ENCODE measurements around the gene L3MBTL3. TPM values are rescaled to one million over a fixed set of nuclear protein-coding genes. Genes with fewer than 3 reads are reported as not detected.
"Not testable (repeated sequence)": the region's sequence is repeated elsewhere in the genome, so short reads cannot be mapped to it uniquely, and the experiment has no call there.

Gene L3MBTL3
- polyA plus RNA-seq, 1 donor: 21.4 TPM

GRCh38 chr6:130070792-130071191 lies 52.4 kb downstream of the L3MBTL3 start:
- DNase-seq: no peak

- DNase-seq: no peak
Measured at GRCh38 chr6:130075879-130076460, 57.6 kb downstream of the L3MBTL3 start.

- DNase-seq: peak; percentile 3
Measured at GRCh38 chr6:130076512-130076911, 58.1 kb downstream of the L3MBTL3 start.

GRCh38 chr6:130090796-130091195 lies 72.4 kb downstream of the L3MBTL3 start:
- DNase-seq: no peak

- DNase-seq: no peak
Measured at GRCh38 chr6:130093546-130093945, 75.2 kb downstream of the L3MBTL3 start.

- DNase-seq: no peak
Measured at GRCh38 chr6:130098317-130098716, 79.9 kb downstream of the L3MBTL3 start.

- DNase-seq: no peak
Measured at GRCh38 chr6:130099119-130099518, 80.7 kb downstream of the L3MBTL3 start.

GRCh38 chr6:130105996-130106704 lies 87.8 kb downstream of the L3MBTL3 start:
- no peak for DNase-seq

- no peak for DNase-seq
Measured at GRCh38 chr6:130107710-130108109, 89.3 kb downstream of the L3MBTL3 start.

GRCh38 chr6:130111031-130111430 lies 92.7 kb downstream of the L3MBTL3 start:
- no peak for DNase-seq

- no peak for DNase-seq
Measured at GRCh38 chr6:130113201-130113710, 94.9 kb downstream of the L3MBTL3 start.

- DNase-seq: no peak
Measured at GRCh38 chr6:130115036-130115435, 96.7 kb downstream of the L3MBTL3 start.

- no peak for DNase-seq
Measured at GRCh38 chr6:130116273-130116672, 97.9 kb downstream of the L3MBTL3 start.

GRCh38 chr6:130117187-130117701 lies 98.9 kb downstream of the L3MBTL3 start:
- not testable (repeated sequence) for DNase-seq

- DNase-seq: peak; percentile 14
Measured at GRCh38 chr6:130118236-130118635, 99.9 kb downstream of the L3MBTL3 start.

GRCh38 chr6:130119211-130119610 lies 100.8 kb downstream of the L3MBTL3 start:
- DNase-seq: no peak

- no peak for DNase-seq
Measured at GRCh38 chr6:130120731-130121130, 102.3 kb downstream of the L3MBTL3 start.

- DNase-seq: no peak
Measured at GRCh38 chr6:130122243-130122642, 103.9 kb downstream of the L3MBTL3 start.

GRCh38 chr6:130127195-130127594 lies 108.8 kb downstream of the L3MBTL3 start:
- no peak for DNase-seq

GRCh38 chr6:130128326-130128725 lies 109.9 kb downstream of the L3MBTL3 start:
- no peak for DNase-seq

GRCh38 chr6:130129762-130130246 lies 111.4 kb downstream of the L3MBTL3 start:
- no peak for DNase-seq

GRCh38 chr6:130132286-130132701 lies 113.9 kb downstream of the L3MBTL3 start:
- DNase-seq: no peak

GRCh38 chr6:130134582-130134981 lies 116.2 kb downstream of the L3MBTL3 start:
- DNase-seq: no peak
